ENCODE results near the gene DPCD.

DPCD gene

DNA sequence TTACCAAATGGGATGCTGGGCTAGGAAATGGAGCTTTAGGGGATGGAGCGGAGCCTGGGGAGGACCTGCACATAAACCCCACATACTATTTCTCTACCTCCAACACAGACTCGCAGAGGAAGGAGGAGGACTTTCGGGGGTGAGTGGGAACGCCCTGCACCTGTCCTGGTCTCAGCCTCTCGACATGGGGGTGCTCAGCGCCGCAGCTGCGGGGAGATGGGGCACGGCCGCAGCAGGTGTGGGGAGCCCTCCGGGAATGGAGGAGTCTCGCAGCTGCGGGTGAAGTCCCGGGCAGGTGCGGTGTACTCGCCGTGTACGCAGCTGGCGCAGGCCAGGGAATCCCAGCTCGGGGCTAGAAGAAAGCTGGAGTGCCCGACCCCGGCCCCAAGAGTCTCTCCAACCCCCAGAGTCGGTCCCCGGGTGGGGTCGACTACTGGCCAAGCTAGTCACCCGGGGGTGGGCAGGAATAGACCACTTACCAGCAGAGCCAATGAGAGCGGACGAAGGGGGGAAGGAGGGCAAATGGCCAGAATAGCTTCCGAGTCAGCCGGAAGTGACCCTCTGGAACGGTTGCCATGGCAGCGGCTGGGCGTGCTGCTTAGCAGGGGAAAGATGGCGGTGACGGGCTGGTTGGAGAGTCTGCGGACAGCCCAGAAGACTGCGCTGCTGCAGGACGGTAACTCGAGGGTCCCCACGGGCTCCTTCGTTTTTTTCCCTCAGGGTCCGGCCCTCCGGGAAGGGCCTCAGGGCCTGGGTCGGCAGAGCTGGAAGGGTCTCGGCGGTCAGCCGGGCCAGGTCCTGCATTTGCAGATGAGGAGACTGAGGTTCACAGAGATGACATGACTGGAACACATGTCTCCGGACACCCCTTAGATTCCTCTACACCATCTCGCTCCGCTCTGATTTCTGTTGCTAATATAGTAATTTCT, at the start of gene DPCD, which contains the start of gene POLL:
Gene DPCD (plus strand): TSS at position 597 of the 929 bp plus-strand sequence. CDS start 16 bp downstream, at position 613.
Gene POLL (minus strand): TSS at position 533 of the 929 bp plus-strand sequence. CDS start 897 bp downstream, outside the sequence.
- FAIRE-seq: peak; percentile 91

- FAIRE-seq: no peak
Observed at GRCh38 chr10:101538446-101538845, 49.7 kb upstream of the DPCD start.

DNA sequence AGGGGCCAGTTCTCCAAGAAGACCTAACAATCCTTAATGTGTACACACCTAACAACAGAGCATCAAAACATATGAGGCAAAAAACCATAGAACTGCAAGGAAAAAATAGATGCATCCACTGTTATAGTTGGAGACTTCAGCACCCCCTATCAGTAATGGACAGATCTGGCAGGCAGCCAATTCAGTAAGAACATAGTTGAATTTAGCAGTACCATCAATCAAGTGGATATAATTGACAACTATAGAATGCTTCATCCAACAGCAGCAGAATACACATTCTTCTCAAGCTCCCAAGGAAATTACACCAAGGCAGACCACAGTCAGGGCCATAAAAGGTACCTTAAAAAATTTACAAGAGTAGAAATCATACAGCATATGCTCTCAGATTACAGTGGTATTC, 42.2 kb upstream of the DPCD start:
- no peak for FAIRE-seq

DNA sequence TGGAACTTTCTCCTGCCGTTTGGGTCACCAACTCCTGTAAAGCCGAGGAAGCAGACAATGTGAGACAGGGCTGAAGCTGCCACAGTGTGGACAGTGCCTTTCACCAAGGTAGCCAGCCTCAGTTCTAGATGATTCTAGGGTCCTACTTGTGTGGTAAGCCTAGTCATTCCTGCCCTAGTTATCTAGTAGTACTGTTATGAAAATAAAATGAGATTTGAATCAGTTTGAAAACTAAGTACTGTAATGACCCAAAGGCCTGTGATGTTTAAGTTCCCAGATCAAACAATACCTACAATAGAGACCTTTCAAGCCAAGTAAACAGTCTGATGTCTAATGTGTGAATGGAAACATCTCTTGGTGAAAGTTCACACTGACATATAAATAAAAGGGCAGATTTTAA, 37.2 kb upstream of the DPCD start:
- no peak for FAIRE-seq

DNA sequence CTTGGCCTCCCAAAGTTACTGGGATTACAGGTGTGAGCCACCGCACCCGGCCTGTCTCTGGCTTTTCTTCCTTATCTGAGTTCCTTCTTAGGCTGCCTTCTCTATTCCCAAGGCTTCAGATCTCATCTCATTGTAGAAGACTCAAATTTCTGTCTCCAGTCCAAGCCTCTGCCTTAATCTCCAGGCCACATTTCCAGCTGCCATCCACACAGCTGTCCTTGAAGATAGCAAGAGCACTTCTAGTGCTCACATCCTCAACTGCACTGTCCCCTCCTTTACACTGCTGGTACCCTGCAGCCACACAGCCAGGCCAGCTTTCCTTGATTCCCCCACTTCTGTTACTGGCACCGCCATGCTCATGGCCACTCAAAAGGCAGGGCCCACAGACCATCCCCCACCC, 35.7 kb upstream of the DPCD start:
- no peak for FAIRE-seq

DNA sequence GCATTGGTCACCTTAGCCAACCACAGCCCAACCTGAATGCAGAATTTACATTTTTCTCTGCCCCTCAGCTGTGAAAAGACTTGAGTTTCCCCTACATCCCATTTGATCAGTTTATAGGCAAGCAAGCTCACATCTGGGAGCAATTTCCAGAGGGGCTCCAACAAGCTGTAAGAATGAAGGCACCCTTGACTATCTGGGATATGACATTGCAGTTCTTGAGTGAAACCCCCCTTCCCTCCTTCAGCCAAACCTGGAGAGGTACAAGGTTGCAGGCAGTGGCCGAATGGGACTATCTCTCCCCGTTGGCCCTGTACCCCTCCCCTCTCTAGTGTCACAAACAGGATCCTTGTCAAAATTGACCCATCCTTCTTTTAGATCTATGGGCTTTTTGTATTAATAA, 30.6 kb upstream of the DPCD start:
- FAIRE-seq: no peak

DNA sequence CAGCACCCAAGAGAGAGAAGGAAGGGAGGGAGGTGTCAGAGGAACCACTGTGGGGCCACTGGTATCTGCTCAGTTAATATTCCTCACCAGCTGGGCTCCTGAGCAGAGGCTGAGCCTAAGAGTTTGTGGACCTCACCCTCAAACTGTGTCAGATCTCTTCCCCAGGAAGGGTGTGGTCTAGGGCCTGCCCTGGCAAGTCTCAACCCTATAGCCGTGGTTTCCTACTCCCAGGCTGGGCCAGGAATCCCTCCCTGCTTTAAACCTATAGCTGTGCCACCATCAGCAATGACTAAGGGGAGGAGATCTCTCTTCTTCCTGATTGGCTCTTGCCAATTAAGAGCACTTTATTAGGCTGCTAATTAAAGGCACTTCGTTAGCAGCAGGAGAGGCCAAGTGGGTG, 29.9 kb upstream of the DPCD start:
- FAIRE-seq: no peak

DNA sequence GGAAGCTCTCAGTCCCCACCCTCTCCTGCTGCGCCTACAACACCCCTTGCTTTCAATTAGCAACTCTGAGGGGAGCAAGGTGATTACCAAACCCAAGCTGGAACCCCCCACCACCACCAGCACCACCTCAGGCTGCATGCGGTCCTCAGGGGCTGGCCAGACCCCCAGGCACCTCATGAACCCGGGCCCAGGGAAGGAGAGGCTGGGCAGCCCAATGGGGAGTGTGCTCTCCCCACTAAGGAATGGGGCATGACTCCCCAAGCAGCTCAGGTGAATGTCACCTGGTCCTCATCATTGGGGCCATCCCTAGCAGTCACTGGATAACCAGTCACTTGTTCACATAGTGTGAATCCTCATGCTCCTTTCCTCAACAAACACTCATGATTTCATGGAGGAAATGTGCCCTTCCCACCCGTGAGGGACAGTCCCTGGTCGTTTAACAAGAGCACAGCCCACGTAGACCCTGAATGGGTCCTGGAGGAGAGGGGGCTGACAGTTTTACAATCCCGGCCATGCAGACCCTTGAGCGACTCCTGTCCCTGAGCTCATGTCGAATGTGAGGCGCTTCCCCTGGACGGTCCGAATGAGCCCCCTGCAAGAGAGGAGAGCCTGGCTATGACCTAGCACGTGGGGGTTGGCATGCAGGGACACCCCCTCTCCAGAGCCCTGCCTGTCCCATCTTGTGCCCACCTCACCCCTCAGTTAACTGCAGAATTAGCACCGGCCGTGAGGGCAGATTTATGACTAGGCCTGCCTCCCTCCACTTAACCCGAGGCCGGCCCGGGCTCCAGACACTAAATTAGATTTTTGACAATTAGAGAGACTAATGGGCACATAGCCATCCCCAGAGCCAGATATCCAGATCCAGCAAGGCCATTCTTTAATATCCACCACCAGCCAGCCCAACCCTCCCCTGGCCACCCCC, 29.2 kb upstream of the DPCD start:
- no peak for FAIRE-seq

DNA sequence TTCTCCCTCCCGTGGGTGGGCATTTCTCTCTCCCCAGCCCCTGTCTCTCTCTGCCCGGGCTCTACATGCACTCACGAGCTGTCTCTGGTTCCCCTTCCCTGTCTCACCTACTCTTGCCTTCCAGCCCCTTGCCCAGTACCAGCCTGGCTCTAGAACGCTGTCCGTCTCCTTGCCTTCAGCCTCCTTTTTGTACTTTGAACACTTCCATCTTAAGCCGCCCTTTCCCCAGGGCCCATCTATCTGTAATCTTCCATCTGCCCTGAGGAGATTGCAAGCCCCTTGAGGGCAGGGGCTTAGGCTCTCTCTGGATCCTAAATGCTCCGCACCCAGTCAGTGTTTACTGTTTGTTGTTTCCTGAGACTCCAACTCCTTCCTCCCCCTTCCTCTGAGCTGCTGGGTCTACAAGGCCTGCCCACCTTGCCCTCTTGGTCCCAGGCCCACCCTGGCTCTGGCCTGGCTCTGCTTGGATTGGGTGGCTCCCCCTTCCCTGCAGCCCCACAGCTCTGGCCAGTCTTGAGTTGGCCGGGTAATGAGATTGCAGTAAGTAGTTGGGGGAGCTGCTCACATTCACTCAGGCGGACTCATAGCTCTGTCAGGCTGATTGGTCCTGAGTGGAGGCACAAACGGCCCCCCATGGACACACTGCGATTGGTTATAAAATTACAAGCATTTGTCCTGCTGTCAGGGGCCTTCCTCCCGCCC, 28.4 kb upstream of the DPCD start:
- FAIRE-seq: no peak

GRCh38 chr10:101560298-101561067, 27.6 kb upstream of the DPCD start:
- no peak for FAIRE-seq

- no peak for FAIRE-seq
Observed at GRCh38 chr10:101561068-101561915, 26.8 kb upstream of the DPCD start.

DNA sequence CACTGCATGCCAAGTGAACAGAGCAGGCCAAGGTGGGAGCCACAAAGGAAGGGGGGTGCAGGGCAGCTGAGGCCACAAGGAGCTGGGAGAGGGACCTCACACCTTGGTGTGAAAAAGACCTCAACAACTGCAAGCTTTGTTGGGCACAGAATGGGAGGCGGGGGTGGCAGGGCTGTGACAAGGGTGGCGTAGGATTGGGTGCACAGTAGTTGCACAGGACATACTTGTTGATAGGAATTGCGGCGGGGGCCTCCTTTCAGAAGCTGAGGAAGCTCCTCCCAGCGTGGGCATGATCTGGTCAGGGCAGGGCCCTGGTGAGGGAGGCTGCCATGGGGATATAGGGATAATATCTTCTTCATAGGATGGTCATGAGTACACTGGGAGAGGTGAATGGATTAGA, 25.9 kb upstream of the DPCD start:
- FAIRE-seq: no peak

DNA sequence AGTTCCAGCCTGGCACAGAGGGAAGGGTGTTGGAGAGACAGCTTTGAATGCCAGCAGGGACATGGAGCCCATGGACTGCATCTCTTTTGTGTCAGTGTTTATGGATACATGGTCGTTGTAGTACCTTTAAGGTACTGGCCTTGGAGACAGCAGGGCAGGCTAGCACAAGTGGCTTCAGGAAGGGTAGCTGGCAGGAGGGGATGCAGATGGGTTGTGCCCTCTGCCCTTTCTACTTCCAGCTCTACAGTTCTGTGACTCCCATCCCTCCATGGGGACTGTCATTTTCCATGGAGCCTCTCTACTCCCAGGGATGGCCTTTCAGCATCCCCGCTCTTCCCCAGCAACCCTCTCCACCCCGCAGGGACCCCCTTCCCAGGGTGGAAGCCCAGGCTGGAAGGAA, 25.1 kb upstream of the DPCD start:
- FAIRE-seq: no peak

DNA sequence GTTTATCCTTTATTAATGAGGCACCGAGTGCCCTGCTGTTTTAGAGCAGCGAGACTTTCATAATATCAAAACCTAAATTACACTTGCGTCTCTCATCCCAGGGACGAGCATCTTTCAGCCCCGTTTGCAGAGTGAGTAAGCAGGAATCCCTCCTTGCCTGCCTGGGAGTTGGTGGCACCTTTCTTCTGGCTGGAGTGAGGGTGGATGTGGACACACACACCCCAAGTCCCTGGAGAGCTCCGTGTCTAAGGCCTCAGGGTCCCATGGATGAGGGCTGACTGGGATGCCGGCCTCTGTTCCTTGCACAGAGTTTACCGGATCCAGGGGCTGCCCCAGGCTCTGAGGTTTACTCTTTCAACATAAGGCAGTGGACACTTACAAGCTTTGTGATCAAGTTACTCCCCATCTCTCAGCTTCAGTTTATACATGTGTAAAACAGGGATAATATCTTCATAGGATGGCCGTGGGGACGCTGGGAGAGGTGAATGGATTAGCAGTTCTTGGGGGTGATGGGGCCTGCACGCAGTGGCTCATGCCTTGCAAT, 24.6 kb upstream of the DPCD start:
- FAIRE-seq: no peak

GRCh38 chr10:101564490-101564991, 23.6 kb upstream of the DPCD start:
- FAIRE-seq: no peak

DNA sequence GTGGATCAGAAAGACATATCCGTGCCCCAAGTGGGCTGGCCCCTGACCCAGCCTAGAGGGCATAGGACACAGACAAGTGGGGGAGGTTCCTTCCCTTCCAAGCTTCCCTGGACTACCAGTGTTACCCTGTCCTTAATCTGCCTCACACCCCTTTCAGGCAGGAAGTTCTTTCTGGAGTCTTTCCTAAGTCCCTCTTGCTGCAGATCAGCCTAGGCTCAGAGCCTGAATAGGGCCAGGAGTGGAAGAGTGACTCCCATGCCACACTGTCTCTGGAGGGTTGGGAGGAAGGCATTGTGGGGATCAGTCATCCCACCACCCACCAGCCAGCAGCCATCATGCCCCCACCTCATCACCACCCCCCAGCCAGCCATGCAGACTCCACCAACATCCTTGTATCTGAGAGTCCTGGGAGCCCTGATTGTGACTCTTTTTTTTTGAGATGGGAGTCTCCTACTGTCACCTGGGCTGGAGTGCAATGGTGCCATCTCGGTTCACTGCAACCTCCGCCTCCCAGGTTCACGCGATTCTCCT, 22.7 kb upstream of the DPCD start:
- no peak for FAIRE-seq

DNA sequence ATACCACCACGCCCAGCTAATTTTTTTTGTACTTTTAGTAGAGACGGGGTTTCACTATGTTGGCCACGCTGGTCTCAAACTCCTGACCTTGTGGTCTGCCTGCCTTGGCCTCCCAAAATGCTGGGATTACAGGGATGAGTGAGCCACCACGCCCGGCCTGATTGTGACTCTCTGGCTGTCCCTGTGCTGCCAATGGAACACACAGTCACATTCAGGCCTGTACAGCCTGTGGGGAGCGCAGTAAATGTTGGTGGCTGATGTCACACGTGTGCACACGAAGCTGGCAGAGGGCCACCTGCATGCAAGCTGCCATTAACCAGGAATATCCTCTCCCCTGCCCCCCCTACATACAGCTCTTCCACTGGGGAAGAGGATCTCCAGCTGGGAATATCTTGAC, 22.2 kb upstream of the DPCD start:
- no peak for FAIRE-seq

- FAIRE-seq: no peak
Observed at GRCh38 chr10:101566333-101567164, 21.6 kb upstream of the DPCD start.

Data from A204.1 (cell line).